Stimulated activated CD8-positive, alpha-beta memory T cell treated with anti-CD3 and anti-CD28 coated beads, Interleukin-7, amount 100 ng/mL, for 24 hours (primary cell): ENCODE data around the gene NINJ1.

Experiments
- DNase-seq: peaks from one replicate; pipeline ENCODE4 v3.0.0-alpha.2; 2020; ENCODE audit warnings: low read depth

Gene NINJ1

GRCh38 chr9:93086447-93087224 lies 47.4 kb downstream of the NINJ1 start:
- DNase-seq = no peak

DNA sequence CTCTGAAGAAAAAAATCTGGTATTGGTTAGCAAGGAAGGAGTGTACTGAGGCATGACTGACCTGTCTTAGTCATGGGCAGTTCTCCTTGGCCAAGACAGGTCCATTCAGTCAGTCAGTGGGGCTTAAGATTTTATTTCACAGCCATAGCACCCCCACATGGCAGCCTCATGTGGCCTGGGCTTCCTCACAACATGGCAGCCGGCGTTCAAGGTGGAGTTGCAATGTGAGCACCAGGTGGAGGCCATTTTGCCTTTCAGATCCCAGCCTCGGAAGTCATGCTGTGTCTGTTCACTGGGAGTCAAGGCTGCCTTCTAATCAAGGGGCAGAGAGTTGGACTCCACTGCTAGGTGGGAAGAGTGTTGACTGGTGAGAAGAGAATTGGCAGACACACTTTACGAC lies 48.4 kb downstream of the NINJ1 start:
- no peak for DNase-seq

DNA sequence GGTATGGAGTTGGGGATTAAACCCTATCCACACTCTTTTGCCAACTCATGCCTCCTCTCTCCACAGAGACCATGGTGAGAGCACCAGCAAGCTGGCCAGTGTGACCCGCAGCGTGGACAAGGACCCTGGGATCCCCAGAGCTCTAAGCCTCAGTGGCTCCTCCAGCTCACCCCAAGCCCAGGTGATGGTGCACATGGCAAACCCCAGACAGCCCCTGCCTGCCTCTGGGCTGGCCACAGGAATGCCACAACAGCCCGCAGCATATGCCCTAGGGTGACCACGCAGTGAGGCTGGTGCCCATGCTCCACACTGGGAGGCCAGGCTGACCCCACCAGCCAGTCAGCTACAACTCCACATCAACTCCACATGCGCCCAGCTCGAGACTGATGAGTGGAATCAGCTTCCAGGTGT lies 49.6 kb downstream of the NINJ1 start:
- DNase-seq = no peak

- DNase-seq = no peak
Observed at GRCh38 chr9:93083592-93084470, 50.2 kb downstream of the NINJ1 start.

GRCh38 chr9:93082841-93083411 lies 51.1 kb downstream of the NINJ1 start:
- no peak for DNase-seq

GRCh38 chr9:93081931-93082330 lies 52.1 kb downstream of the NINJ1 start:
- DNase-seq = no peak

- no peak for DNase-seq
Observed at GRCh38 chr9:93081081-93081529, 52.9 kb downstream of the NINJ1 start.

GRCh38 chr9:93080406-93080805 lies 53.6 kb downstream of the NINJ1 start:
- no peak for DNase-seq

GRCh38 chr9:93079371-93079770 lies 54.7 kb downstream of the NINJ1 start:
- DNase-seq = no peak

DNA sequence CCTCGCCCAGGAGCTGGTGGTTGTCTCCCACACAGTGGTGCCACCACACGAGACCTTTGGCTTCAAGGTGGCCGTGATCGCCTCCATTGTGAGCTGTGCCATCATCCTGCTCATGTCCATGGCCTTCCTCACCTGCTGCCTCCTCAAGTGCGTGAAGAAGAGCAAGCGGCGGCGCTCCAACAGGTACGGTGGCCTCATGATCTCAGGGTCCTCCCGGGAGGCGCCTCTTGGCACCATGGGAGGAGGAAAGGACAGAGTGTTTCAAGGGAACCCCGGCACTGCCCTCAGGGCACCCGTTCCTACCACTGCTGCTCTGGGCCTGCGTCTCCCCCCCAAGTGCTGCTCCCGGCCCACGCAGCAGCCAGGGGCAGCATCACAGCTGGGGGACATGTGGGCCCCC lies 56.2 kb downstream of the NINJ1 start:
- DNase-seq = no peak

GRCh38 chr9:93077367-93077766 lies 56.7 kb downstream of the NINJ1 start:
- no peak for DNase-seq

- DNase-seq = no peak
Observed at GRCh38 chr9:93076792-93077128, 57.3 kb downstream of the NINJ1 start.

- no peak for DNase-seq
Observed at GRCh38 chr9:93076101-93076791, 57.8 kb downstream of the NINJ1 start.

GRCh38 chr9:93072383-93072795 lies 61.7 kb downstream of the NINJ1 start:
- DNase-seq = no peak
